ENCODE results near the gene GIPC2.

The GIPC2 gene

DNA sequence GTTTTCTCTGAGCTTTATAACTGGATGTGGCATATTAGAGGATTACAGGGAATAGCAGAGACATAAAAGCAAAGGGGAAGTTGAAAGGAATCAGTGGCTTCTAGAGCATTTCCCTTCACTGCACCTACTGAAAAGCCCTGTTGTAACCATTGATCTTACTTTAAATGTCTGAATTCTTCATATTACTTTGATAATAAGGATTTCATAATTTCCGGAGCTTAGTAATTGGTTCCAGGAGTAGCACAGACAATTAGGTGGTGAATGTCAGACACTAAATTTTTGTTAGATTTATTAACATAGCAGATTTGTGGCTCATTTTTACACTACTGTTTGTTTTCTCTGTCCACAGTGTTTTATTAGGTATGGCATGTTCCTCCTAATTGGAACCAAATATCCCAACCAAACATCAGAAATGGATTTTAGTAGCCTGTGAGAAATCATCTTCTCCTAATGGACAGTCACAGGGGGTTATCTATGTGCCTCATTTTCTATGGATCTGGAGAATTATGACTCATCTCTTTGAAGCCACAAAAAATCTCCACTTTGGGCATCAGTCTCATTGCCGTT is 100.5 kb downstream of the GIPC2 start:
- Histone ChIP-seq H3K27ac (replicated peaks) (no peak overlapping the region), H3K27me3 (ENCODE audit: insufficient read depth, poor library complexity, severe bottlenecking) (no peaks in the 10 kb centered on the region), H3K4me3 (replicated peaks; ENCODE audit: insufficient read depth, low read length) (no peak overlapping the region)
- DNase-seq (ENCODE audit: low read depth in 1 of 2, low spot score in 1 of 2): no peak
- TF ChIP-seq REST (IDR thresholded peaks at IDR 0.05; ENCODE audit: insufficient replicate concordance, low read depth) (no peak), GABPA (IDR thresholded peaks at IDR 0.05; ENCODE audit: low read depth) (no peak), POLR2AphosphoS5 (IDR thresholded peaks at IDR 0.05; ENCODE audit: low read depth) (no peak), CTCF (IDR thresholded peaks at IDR 0.05; ENCODE audit: insufficient read depth, low read length) (no peak), SPI1 (IDR thresholded peaks at IDR 0.05; ENCODE audit: borderline replicate concordance, low read depth) (no peak)

DNA sequence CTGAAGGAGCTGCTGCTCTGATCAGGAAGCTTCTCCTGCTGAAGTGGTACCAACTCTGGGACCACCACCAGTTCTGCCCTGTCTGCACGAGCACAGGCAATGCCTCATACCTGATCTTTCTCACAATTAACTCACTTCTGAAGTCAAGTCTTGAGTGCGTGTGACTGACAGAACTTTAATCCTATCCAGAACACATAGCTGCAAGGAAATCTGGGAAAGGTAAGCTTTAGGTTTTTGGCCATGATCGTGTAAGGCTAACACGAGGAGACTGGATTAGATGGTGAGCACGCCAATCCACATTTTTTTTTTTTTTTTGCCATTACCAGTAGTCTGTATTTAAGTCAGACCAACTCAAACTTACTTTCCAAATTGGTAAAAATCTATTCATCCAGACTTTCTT is 101.3 kb downstream of the GIPC2 start:
- Histone ChIP-seq H3K27me3 (ENCODE audit: insufficient read depth, poor library complexity, severe bottlenecking) (no peaks in the 10 kb centered on the region), H3K4me3 (replicated peaks; ENCODE audit: insufficient read depth, low read length) (no peak overlapping the region), H3K27ac (replicated peaks) (no peak overlapping the region)
- no peak for TF ChIP-seq CTCF (IDR thresholded peaks at IDR 0.05; ENCODE audit: insufficient read depth, low read length)
- no peak for DNase-seq (ENCODE audit: low read depth in 1 of 2, low spot score in 1 of 2)

DNA sequence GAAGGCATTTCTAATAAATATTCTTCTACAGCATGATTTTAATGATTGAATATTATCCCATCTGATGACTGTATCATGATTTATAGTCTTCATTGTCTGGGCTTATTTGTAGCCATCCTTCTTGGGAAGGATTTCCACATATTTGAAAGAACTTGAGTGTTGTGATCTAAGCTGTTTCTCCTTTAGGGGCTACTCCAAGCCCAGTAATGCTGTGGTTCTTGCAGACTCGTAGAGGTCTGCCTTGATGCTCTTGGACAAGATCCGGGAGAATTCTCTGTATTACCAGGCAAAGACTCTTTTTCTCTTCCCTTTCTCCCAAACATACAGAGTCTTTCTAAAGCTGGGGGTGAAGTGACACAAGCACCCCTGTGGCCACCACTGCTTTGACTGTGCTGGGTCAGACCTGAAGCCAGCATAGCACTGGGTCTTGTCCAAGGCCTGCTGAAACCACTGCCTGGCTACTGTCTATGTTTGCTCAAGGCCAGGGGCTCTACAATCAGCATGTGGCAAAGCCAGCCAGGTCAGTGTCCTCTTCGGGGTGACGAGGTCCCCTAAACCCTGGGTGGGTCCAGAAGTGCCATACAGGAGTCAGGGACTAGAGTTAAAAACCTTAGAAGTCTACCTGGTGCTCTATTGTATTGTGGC is 107.4 kb downstream of the GIPC2 start:
- H3K4me3 ChIP-seq (replicated peaks; ENCODE audit: insufficient read depth, low read length): no peak overlapping the region
- DNase-seq (ENCODE audit: low read depth in 1 of 2, low spot score in 1 of 2): no peak
- H3K27me3 ChIP-seq (ENCODE audit: insufficient read depth, poor library complexity, severe bottlenecking): peaks cover 4% of the 10 kb centered on the region
- no peak for TF ChIP-seq SPI1 (IDR thresholded peaks at IDR 0.05; ENCODE audit: borderline replicate concordance, low read depth)
- no peak for TF ChIP-seq POLR2AphosphoS5 (IDR thresholded peaks at IDR 0.05; ENCODE audit: low read depth)
- no peak for TF ChIP-seq CTCF (IDR thresholded peaks at IDR 0.05; ENCODE audit: insufficient read depth, low read length)
- H3K27ac ChIP-seq (replicated peaks): no peak overlapping the region

DNA sequence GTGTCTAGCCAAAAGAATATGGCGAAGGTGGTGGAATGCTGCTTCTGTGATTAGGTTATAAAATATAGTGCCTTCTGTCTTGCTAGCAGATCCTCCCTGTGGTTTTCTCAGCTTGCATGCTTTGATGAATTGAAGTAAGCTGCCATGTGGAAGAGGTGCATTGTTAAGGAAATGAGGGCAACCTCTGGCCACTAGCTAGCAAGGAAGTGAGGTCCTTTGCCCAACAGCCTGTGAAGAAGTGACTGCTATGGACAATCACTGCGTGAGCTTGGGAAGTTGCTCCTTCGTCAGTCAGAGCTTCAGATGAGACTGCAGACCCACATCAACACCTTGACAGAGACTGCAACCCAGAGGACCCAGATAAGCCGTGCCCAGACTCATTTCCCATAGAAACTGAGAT is 109.4 kb downstream of the GIPC2 start:
- Histone ChIP-seq H3K27me3 (ENCODE audit: insufficient read depth, poor library complexity, severe bottlenecking) (peaks cover 4% of the 10 kb centered on the region), H3K27ac (replicated peaks) (no peak overlapping the region), H3K4me3 (replicated peaks; ENCODE audit: insufficient read depth, low read length) (no peak overlapping the region)
- no peak for DNase-seq (ENCODE audit: low read depth in 1 of 2, low spot score in 1 of 2)
- TF ChIP-seq REST (IDR thresholded peaks at IDR 0.05; ENCODE audit: insufficient replicate concordance, low read depth) (no peak), SPI1 (IDR thresholded peaks at IDR 0.05; ENCODE audit: borderline replicate concordance, low read depth) (no peak), POLR2AphosphoS5 (IDR thresholded peaks at IDR 0.05; ENCODE audit: low read depth) (no peak), CTCF (IDR thresholded peaks at IDR 0.05; ENCODE audit: insufficient read depth, low read length) (no peak), GABPA (IDR thresholded peaks at IDR 0.05; ENCODE audit: low read depth) (no peak)
